Measurements from ENCODE around the gene EPS15. TPM values are rescaled to one million over a fixed set of nuclear protein-coding genes. Genes with fewer than 3 reads are reported as not detected.
"Not testable (repeated sequence)": the region's sequence is repeated elsewhere in the genome, so short reads cannot be mapped to it uniquely, and the experiment has no call there.

The EPS15 gene
- total RNA-seq, 1 donor from 2014 or later, result 50.1 TPM

DNA sequence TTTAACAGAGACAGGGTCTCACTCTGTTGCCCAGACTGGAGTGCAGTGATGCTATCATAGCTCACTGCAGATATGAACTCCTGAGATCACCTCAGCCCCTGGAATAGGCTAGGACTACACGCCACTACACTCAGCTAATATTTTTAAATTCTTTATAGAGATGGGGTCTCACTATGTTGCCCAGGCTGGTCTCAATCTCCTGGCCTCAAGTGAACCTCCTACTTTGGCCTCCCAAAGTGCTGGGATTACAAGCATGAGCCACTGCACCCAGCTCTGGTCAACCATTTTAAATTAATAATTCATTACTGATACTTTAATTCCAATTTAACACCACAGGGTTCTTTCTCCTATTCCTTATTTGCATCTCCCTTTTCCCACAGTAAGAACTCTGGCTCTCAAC, 18.5 kb upstream of the EPS15 start:
- no peak overlapping the region for H3K27ac Mint-ChIP-seq
- H3K9me3 Mint-ChIP-seq, result no peaks in the 10 kb centered on the region
- no peaks in the 10 kb centered on the region for H3K36me3 Mint-ChIP-seq (ENCODE audit: low read depth)
- no peak overlapping the region for H3K4me3 Mint-ChIP-seq (ENCODE audit: low read depth)
- intact Hi-C loops (cut with micrococcal nuclease), result loop anchor here (10.0 kb wide), 1 partner anchor 203 kb away; the partner anchor contains the start of gene TTC39A
- no peaks in the 10 kb centered on the region for H3K27me3 Mint-ChIP-seq (ENCODE audit: low read depth)
- no peak for DNase-seq (ENCODE audit: low spot score)
- peaks cover 34% of the 10 kb centered on the region for H3K4me1 Mint-ChIP-seq (ENCODE audit: low read depth)

DNA sequence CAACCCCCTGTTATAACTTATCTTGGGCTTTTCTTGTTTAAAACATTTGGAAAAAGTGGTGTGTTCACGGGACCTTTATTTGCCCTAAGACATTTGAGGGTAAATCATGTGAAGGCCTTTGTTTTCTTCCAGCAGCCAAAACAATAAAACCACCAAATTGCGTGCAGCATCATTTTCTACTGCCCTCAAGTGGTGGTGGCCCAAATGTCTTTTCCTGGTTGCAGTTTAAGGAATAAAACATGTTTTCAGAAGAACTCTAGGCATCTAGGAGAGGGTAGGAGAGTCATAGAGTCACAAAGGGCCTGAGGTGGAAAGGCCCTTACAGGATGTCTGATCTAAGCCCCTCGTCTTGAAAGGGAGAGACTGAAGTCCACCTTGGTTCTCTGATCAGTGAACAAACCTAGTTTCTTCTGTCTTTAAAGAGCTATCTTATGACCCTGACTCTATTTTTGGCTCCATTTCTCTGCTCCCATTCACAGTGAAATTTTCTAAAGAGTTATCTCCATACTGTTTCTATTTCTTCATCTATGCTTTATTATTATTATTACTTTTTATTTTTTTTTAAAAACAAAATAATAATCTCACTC, 16.0 kb upstream of the EPS15 start:
- Mint-ChIP-seq H3K36me3 (ENCODE audit: low read depth) (no peaks in the 10 kb centered on the region), H3K4me1 (ENCODE audit: low read depth) (peaks cover 20% of the 10 kb centered on the region), H3K4me3 (ENCODE audit: low read depth) (no peak overlapping the region), H3K27me3 (ENCODE audit: low read depth) (no peaks in the 10 kb centered on the region), H3K27ac (no peak overlapping the region), H3K9me3 (no peaks in the 10 kb centered on the region)
- intact Hi-C loops (cut with micrococcal nuclease), result loop anchor here (2.0 to 10.0 kb wide), 2 partner anchors 30 to 200 kb away; partner anchors contain the start of gene TTC39A
- DNase-seq (ENCODE audit: low spot score), result no peak

DNA sequence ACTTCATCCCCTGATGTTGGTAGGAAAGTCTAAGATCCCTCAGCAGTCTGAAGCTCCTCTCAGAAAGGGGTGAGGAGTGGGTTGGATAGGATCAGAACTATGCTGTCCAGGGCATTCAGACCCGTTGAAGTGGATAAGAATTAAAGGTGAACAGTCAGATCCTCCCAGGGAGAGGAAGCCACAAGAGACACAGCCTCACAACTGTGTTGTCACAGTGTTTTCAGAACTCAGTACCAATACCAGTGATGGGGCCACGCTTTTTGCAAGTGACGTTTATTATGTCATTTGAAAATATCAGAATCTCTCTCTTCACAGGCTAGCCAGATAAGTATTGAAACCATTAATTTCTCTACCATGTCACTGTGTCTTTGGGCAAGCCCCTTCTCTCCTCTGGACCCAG, 15.4 kb upstream of the EPS15 start:
- no peaks in the 10 kb centered on the region for H3K36me3 Mint-ChIP-seq (ENCODE audit: low read depth)
- DNase-seq (ENCODE audit: low spot score), result no peak
- no peak overlapping the region for H3K4me3 Mint-ChIP-seq (ENCODE audit: low read depth)
- peak overlapping the region; percentile 5 for H3K27ac Mint-ChIP-seq
- peaks cover 17% of the 10 kb centered on the region for H3K4me1 Mint-ChIP-seq (ENCODE audit: low read depth)
- intact Hi-C loops (cut with micrococcal nuclease), result loop anchor here (2.0 to 10.0 kb wide), 2 partner anchors 30 to 200 kb away; partner anchors contain the start of gene TTC39A
- no peaks in the 10 kb centered on the region for H3K9me3 Mint-ChIP-seq
- H3K27me3 Mint-ChIP-seq (ENCODE audit: low read depth), result no peaks in the 10 kb centered on the region

DNA sequence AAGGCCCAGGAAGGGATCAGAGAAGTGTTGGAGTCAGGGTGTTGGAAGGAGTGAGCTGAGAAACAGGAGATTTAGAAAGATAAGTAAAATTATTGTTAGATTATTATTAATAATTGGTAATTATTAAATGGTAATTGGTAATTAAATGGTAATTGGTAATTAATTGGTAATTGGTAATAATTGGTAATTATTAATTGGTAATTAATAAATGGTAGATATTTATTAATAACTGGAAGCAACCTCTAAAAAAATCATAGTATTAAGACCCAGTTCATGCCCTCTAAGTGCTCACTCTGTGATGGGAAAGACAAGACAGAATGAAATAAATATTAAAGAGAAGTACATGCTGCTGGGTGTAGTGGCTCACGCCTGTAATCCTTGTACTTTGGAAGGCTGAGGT, 13.8 kb upstream of the EPS15 start:
- Mint-ChIP-seq H3K36me3 (ENCODE audit: low read depth) (no peaks in the 10 kb centered on the region), H3K9me3 (no peaks in the 10 kb centered on the region), H3K27me3 (ENCODE audit: low read depth) (no peaks in the 10 kb centered on the region), H3K27ac (no peak overlapping the region), H3K4me1 (ENCODE audit: low read depth) (peaks cover 10% of the 10 kb centered on the region), H3K4me3 (ENCODE audit: low read depth) (no peak overlapping the region)
- intact Hi-C loops (cut with micrococcal nuclease), result loop anchor here (10.0 kb wide), 1 partner anchor 198 kb away; the partner anchor contains the start of gene TTC39A
- no peak for DNase-seq (ENCODE audit: low spot score)

DNA sequence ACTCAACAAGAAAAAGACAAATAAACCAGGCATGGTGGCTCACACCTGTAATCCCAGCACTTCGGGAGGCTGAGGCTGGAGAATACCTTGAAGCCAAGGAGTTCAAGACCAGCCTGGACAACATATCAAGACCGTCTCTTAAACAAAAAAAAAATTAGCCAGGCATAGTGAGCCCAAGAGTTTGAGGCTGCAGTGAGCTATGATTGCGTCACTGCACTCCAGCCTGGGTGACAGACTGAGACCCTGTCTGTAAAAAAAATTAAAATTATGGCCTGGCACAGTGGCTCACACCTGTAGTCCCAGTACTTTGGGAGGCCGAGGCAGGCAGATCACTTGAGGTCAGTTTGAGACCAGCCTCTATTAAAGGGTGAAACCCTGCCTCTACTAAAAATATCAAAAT, 11.4 kb upstream of the EPS15 start:
- not testable (repeated sequence) for H3K27ac Mint-ChIP-seq; H3K27me3 Mint-ChIP-seq (ENCODE audit: low read depth); H3K4me3 Mint-ChIP-seq (ENCODE audit: low read depth); DNase-seq (ENCODE audit: low spot score); H3K9me3 Mint-ChIP-seq; H3K36me3 Mint-ChIP-seq (ENCODE audit: low read depth)
- intact Hi-C loops (cut with micrococcal nuclease), result loop anchor here (10.0 kb wide), 1 partner anchor 196 kb away; the partner anchor contains the start of gene TTC39A
- H3K4me1 Mint-ChIP-seq (ENCODE audit: low read depth), result peaks cover 13% of the 10 kb centered on the region

DNA sequence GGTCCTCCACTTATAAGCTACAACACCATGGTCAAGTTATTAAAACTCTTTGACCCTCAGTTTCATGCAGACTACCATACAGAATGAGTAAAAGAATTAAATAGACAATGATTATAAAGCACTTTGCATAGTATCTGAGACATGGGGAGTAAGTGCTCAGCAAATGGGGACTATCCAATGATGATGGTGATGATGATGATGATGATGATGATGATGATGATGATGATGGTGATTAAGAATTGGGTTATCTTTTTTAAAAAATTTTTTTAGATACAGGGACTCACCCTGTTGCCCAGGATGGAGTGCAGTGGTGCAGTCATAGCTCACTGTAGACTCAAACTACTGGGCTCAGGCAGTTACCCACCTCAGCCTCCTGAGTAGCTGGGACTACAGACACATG, 8.1 kb upstream of the EPS15 start:
- intact Hi-C loops (cut with micrococcal nuclease), result no loop called here
- Mint-ChIP-seq H3K27me3 (ENCODE audit: low read depth) (no peaks in the 10 kb centered on the region), H3K9me3 (no peaks in the 10 kb centered on the region), H3K4me1 (ENCODE audit: low read depth) (peaks cover 3% of the 10 kb centered on the region), H3K4me3 (ENCODE audit: low read depth) (no peak overlapping the region), H3K36me3 (ENCODE audit: low read depth) (no peaks in the 10 kb centered on the region), H3K27ac (no peak overlapping the region)
- no peak for DNase-seq (ENCODE audit: low spot score)

DNA sequence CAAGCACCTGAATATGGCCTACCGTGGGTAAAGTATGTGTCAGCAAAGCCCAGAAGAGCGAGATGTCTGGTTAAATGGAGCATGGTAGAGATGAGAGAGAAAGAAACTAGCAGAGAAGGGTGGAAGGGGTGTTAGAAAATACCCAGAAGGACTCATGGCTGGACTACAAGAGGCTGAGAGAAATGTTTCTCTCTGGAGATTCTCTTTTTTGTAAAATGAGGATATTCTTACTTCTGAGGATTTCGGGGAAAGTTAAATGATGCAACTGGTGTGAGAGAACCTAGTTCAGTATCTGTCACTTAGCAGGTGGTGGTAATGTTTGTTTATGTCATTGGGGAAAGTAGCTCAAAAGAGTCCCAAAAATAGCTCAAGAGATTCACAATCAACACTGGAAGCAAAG, 7.2 kb upstream of the EPS15 start:
- no peak for DNase-seq (ENCODE audit: low spot score)
- Mint-ChIP-seq H3K9me3 (no peaks in the 10 kb centered on the region), H3K36me3 (ENCODE audit: low read depth) (no peaks in the 10 kb centered on the region), H3K4me1 (ENCODE audit: low read depth) (peaks cover 4% of the 10 kb centered on the region), H3K27me3 (ENCODE audit: low read depth) (no peaks in the 10 kb centered on the region), H3K27ac (no peak overlapping the region), H3K4me3 (ENCODE audit: low read depth) (no peak overlapping the region)
- intact Hi-C loops (cut with micrococcal nuclease), result no loop called here

DNA sequence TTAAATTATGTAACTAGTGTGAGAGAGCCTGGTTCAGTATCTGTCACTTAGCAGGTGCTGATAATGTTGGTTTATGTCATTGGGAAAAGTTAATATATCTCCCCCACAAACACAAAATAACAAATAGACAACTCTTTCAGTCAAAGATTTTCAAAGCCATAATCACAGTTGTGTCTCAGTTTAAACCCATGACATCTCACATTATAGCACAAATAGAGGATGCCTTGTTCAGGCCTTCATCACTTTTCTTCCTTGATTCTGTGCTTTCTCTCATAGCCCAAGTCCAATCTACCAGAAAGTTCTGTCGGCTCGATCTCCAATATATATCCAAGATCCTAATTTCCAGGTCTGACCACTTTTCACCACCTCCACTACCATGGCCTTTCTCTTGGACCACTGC, 6.2 kb upstream of the EPS15 start:
- H3K27ac Mint-ChIP-seq, result no peak overlapping the region
- no peaks in the 10 kb centered on the region for H3K9me3 Mint-ChIP-seq
- no peaks in the 10 kb centered on the region for H3K27me3 Mint-ChIP-seq (ENCODE audit: low read depth)
- H3K4me3 Mint-ChIP-seq (ENCODE audit: low read depth), result no peak overlapping the region
- no peak for DNase-seq (ENCODE audit: low spot score)
- H3K4me1 Mint-ChIP-seq (ENCODE audit: low read depth), result peaks cover 12% of the 10 kb centered on the region
- intact Hi-C loops (cut with micrococcal nuclease), result no loop called here
- H3K36me3 Mint-ChIP-seq (ENCODE audit: low read depth), result no peaks in the 10 kb centered on the region

DNA sequence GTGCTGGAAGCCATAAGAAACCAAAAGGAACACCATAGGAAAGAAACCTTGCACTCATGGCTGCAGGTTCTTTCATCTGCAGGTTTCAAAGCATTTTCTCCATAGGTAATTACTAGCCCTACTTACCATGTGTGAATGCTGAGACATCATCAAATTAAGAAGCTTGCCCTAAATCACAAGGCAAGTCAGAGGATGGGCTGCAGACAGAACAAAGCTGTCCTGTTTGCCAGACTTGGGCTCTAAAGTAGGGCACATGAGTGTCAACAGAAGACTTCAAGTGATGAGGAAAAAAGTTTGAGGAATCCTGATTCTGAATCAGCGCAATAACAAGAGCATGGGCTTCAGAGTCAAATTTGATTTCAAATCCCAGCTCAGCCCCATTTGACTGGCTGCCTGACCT, 5.8 kb upstream of the EPS15 start:
- Mint-ChIP-seq H3K4me3 (ENCODE audit: low read depth) (no peak overlapping the region), H3K27ac (no peak overlapping the region), H3K9me3 (no peaks in the 10 kb centered on the region), H3K27me3 (ENCODE audit: low read depth) (no peaks in the 10 kb centered on the region), H3K4me1 (ENCODE audit: low read depth) (peaks cover 17% of the 10 kb centered on the region), H3K36me3 (ENCODE audit: low read depth) (no peaks in the 10 kb centered on the region)
- intact Hi-C loops (cut with micrococcal nuclease), result loop anchor here (5.0 kb wide), 1 partner anchor 42 kb away; no protein-coding TSS in a partner anchor
- no peak for DNase-seq (ENCODE audit: low spot score)

DNA sequence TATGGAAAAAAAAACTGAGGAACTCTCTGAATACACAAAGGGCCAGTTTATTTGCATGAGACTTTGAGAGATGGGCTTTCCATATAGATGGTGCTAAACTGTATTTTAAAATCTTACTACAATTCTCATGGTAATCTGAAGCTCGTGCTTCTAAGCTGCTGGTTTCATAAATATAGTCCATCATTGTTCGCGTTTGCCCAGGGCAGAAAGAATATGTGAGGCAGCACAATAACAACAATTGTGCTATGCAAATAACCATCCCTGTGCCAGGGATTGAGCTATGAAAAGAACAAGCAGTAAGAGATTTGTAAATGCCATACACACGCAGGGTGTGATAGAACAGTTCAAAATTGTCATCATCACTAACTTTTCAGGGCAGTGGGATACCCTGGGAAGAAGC, 4.9 kb upstream of the EPS15 start:
- no peak for DNase-seq (ENCODE audit: low spot score)
- H3K4me3 Mint-ChIP-seq (ENCODE audit: low read depth), result no peak overlapping the region
- peaks cover 19% of the 10 kb centered on the region for H3K4me1 Mint-ChIP-seq (ENCODE audit: low read depth)
- no peaks in the 10 kb centered on the region for H3K36me3 Mint-ChIP-seq (ENCODE audit: low read depth)
- no peak overlapping the region for H3K27ac Mint-ChIP-seq
- H3K27me3 Mint-ChIP-seq (ENCODE audit: low read depth), result no peaks in the 10 kb centered on the region
- intact Hi-C loops (cut with micrococcal nuclease), result loop anchor here (5.0 kb wide), 1 partner anchor 43 kb away; no protein-coding TSS in a partner anchor
- no peaks in the 10 kb centered on the region for H3K9me3 Mint-ChIP-seq

DNA sequence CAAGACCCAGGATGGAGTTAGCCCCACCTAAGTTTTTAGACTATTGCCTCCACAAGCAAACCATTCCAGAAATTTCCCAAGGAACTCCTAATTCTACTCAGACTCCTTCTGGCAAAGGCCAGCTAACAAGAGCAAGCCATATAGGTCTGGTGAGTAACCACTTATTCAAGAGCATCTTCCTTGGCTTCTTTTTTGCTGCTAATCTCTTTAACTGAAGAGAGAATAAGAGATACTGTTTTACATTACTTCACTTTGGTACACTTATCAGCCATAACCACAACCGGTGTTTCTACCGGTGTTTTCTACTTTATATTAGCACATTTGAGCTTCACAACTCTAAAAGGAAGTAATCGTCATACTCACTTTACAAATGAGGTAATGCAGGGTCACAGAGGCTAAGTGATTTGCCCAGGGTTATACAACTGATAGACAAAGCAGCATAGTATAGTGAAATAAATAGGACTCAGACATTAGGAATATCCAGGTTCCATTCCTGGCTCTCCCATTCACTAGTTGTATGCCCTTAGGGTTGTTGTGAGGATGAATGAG, 1.7 kb upstream of the EPS15 start:
- Mint-ChIP-seq H3K36me3 (ENCODE audit: low read depth) (peaks cover 8% of the 10 kb centered on the region), H3K9me3 (no peaks in the 10 kb centered on the region), H3K27me3 (ENCODE audit: low read depth) (no peaks in the 10 kb centered on the region), H3K4me3 (ENCODE audit: low read depth) (no peak overlapping the region), H3K4me1 (ENCODE audit: low read depth) (peaks cover 37% of the 10 kb centered on the region), H3K27ac (no peak overlapping the region)
- no peak for DNase-seq (ENCODE audit: low spot score)
- intact Hi-C loops (cut with micrococcal nuclease), result loop anchor here (5.0 kb wide), 1 partner anchor 47 kb away; no protein-coding TSS in a partner anchor

DNA sequence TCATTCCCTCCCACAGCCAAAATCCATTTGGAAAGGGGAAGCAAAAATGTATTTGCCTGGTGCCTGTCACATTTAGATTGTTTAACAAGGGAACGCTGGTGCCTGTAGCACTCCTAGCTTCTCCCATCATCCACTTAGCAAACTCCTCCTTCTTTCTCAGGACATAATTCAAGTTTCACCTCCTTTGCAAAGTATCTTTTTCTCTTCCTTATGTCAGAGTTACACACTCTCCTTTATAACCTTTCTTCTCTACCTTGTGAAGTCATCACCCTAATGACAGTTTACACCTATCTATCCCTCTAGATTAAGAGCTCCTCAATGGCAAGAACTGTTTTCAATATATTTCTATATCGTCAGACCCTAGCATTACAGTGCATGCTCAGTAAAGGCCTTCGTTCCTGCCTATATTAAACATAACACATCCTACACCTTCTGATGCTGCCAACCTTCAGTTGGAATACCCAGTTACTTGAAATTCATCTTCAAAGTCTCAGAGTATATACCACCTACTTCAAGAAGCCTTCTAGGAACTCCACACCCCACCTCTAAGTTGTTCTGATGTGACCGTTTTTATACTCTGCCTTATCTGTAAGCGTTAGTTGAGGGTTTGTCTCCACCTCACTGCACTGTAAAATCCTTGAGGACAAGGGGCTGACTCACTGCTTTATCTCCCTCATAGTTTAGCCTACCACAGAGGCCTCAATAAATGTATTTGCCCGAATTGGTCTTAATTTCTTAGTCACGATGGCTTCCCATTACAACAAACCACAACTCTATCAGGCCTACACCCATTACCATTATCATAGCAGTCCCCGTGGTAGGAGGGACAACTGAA, 1.0 kb upstream of the EPS15 start:
- no peaks in the 10 kb centered on the region for H3K27me3 Mint-ChIP-seq (ENCODE audit: low read depth)
- DNase-seq (ENCODE audit: low spot score), result no peak
- peaks cover 44% of the 10 kb centered on the region for H3K4me1 Mint-ChIP-seq (ENCODE audit: low read depth)
- H3K4me3 Mint-ChIP-seq (ENCODE audit: low read depth), result peak overlapping the region; percentile 28
- H3K9me3 Mint-ChIP-seq, result no peaks in the 10 kb centered on the region
- peak overlapping the region; percentile 7 for H3K27ac Mint-ChIP-seq
- intact Hi-C loops (cut with micrococcal nuclease), result loop anchor here (1.0 to 10.0 kb wide), 5 partner anchors 15 to 555 kb away; partner anchors contain the start of genes FAF1 and OSBPL9
- peaks cover 8% of the 10 kb centered on the region for H3K36me3 Mint-ChIP-seq (ENCODE audit: low read depth)
